ENCODE measurements around the gene ZNF839.
"Not testable (repeated sequence)": the region's sequence is repeated elsewhere in the genome, so short reads cannot be mapped to it uniquely, and the experiment has no call there.

Gene ZNF839

DNA sequence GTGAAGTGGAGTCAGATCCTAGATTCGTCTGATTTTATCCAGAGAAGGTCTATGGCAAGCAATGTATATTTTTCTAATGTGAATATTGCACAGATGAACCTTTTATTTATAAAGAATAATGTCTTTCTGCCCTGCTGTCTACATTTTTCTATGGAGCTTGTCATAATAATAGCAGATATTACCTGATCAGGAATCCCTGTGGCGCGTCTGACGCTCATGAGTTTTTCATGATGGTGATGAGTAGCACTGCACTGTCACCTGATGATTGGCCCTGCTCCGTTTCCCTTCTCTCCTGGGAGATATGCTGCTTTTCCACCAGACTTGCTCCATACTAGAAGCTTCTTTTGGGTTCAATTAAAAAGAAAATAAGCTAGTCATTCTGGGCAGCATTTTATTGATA is 22.7 kb downstream of the ZNF839 start:
- no peak for DNase-seq

GRCh38 chr14:102344084-102344483 is 24.5 kb downstream of the ZNF839 start:
- no peak for DNase-seq

GRCh38 chr14:102344485-102344884 is 24.9 kb downstream of the ZNF839 start:
- no peak for DNase-seq

- DNase-seq: no peak
These were observed 25.7 kb downstream of the ZNF839 start for GRCh38 chr14:102345232-102345631.

- DNase-seq: no peak
These were observed 27.1 kb downstream of the ZNF839 start for GRCh38 chr14:102346645-102347044.

GRCh38 chr14:102348376-102348775 is 28.8 kb downstream of the ZNF839 start:
- no peak for DNase-seq

DNA sequence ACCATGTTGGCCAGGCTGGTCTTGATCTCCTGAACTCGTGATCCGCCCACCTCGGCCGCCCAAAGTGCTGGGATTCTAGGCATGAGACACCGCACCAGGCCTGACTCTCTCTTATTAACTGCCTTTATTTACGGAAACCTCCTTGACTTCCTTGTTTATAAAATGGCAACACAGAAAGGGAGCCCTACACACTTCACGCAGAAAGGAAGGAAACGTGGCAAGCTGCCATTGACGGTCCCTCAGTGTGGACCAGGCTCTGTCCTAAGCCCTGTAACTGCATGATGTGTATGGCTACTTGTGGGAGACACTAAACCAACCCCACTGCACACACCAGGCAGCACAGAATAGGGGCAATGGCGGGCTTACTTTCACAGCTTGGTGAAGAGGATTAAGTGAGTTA is 31.5 kb downstream of the ZNF839 start:
- DNase-seq: no peak

GRCh38 chr14:102351593-102351992 is 32.0 kb downstream of the ZNF839 start:
- not testable (repeated sequence) for DNase-seq

DNA sequence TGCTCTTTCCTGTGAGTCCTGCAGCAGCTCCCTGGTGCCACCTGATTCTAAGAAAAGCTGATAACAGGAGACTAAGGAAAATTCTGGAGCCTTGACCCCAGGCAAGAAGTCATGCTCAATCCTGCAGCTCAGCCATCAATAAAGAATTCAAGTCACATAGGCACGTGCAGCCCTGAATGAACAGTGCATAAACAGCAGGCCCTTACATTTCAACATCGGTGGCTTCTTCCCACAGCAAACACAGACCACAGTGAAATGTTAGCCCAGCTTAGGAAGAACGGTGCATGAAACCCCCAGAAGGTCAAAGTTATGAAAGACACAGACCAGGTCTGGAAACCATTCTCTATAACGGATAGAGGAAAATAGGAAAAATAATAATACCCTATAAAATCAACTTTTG is 32.7 kb downstream of the ZNF839 start:
- no peak for DNase-seq

DNA sequence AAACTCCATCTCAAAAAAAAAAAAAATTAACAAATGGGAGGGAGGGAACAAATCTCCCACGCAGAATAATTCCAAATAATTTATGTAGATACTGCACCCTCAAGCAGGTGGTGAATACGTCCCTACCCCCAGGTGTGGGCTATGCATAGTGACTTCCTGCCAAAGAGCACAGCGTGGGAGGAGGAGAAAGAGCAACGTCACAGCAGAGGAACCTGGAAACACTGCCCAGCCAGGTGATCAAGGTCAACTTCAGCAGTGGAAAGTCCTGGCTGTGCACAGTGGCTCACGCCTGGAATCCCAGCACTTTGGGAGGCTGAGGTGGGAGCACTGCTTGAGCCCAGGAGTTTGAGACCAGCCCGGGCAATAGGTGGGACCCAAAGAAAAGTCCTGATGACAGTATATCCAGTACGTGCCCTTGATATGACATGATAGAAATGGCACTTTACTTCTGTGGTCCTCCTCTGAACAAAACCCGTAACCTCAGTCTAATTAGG is 33.6 kb downstream of the ZNF839 start:
- no peak for DNase-seq

DNA sequence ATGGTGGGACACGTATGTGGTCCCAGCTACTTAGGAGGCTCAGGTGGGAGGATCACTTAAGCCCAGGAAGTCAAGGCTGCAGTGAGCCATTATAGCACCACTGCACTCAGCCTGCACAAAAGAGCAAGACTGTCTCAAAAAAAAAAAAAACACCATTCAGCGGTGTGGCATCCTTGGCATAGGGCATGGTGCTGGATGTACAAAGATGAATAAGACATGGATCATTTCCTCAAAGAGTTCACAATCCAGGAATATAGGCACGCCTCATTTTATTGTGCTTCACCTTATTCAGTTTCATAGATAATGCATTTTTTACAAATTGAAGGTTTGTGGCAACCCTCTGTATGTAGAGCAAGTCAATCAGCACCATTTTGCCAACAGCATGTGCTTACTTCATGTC is 36.7 kb downstream of the ZNF839 start:
- DNase-seq: no peak

GRCh38 chr14:102359341-102359740 is 39.8 kb downstream of the ZNF839 start:
- DNase-seq: no peak

GRCh38 chr14:102360388-102360787 is 40.8 kb downstream of the ZNF839 start:
- no peak for DNase-seq

- no peak for DNase-seq
These were observed 42.5 kb downstream of the ZNF839 start for GRCh38 chr14:102362084-102362483.

DNA sequence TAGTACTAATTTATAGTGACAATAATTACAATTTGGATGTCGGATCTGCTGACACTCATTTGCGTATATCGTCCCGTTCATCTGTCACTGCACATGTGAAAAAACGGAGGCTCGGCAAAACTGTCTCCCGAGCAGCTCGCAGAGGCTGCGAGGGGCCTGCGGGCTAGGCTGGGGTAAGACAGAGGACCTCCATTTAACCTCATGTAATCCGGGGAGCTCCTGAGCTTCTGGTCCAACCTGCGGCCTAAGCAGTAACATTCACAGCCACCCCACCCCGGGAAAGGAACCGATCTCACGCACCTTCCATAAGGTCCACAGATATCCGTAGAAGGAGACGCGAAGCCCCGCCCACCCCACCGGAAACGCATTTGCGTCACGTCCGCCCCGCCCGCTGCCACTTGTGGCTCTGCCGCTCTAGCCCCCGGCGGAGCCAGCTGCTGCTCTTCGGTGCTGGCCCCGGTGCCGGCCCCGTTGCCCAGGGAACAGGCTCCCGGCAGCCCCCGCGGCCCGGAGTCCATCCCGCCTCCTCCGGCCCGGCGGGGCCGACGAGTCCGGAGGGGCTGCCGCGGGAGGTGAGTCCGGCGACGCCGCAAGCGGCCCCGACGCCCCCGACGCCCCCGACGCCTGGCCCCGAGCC is 43.1 kb downstream of the ZNF839 start, which contains the start of the genes CINP and TECPR2:
Gene CINP (minus strand): TSS at position 346 of the 637 bp plus-strand sequence. CDS start 39 bp downstream, at position 307.
Gene TECPR2 (plus strand): TSS at position 397 of the 637 bp plus-strand sequence. CDS start 13,781 bp downstream, outside the sequence.
- DNase-seq: peak; percentile 90

DNA sequence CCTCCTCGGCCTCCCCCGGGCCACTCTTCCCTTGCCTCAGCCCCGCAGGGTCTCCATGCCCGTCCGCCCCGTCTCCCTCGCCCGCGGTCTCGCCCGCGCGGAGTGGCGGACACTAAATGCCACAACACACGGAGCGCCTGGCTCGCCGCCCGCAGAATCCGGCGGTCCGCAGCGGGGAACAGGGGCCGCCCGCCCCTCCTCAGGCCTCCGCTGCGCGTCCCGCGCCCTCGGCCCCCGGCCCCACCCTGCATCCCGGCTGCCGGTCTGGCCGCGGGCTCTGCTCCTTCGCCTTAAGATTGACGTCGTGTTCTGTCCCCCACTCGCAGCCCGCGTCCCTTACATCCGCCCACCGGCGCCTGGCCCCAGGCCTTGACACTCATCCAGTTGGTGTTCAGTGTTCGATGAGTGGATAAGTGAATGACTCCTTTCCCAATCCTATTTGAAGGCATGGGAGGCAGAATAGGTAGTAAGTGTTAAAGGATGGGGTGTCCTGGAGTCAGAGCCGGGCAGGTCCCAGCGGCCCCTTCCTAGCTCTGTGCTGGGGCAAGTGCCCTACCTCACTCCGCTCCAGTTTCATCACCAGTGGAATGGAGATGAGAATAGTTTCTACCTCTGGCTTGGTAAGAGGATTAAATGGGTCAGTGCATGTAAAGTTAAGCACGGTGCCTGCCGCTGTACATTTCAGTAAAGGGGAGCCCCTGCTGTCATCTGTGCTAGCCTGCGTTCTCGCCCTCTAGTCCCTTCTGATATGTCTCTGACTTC is 43.8 kb downstream of the ZNF839 start:
- DNase-seq: no peak

DNA sequence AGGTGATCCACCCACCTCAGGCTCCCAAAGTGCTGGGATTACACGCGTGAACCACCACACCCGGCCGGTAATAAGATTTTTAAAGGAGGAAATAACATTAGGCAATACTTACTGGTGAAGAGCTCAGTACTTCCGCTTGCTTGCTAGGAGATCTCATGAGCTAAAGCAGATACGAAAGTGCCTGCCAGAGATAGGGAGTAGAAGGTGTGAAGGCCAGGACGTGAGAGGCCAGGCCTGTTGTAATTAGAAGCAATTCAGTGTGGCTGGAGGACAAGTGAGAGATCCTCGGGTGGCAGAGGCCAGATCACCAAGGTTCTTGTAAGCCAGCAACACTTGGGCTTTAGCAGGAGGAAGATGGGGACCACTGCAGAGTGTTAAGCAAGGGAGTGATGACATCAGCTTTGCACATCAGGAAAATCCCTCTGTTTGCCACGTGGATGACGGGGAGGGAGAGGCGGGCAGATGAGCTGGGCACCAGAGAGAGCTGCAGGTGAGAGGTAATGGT is 50.8 kb downstream of the ZNF839 start:
- no peak for DNase-seq

DNA sequence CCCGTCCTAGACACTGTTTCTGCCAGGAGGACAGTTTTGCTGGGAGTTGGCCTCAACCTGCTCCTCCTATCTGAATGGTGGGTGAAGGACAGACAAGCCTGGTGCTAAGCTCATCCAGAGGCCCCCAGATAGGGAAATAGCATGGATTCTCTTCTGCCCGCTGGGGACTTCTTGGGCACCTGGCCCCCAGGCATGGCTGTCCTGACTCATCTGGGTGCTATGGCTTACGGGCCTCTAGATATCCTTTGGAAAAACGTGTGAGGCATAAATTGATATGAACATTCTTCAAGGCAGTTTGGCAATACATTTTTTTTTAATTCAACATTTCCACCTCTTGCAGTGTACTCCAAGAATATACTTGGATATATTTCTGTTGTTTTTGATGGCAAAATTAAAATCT is 51.8 kb downstream of the ZNF839 start:
- DNase-seq: no peak

GRCh38 chr14:102373110-102373509 is 53.6 kb downstream of the ZNF839 start:
- no peak for DNase-seq

DNA sequence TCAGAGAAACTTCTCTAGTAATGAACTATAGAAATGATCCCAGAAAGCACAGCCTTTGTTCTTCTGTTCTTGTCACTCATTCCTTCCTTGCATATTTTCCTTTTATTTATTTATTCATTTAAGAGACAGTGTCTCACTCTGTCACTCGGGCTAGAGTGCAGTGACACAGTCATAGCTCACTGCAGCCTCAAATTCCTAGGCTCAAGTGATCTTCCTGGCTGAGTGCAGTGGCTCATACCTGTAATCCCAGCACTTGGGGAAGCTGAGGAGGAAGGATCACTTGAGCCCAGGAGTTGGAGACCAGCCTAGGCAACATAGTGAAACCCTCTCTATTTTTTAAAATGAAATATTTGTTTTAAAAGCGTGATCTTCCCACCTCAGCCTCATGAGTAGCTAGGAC is 54.7 kb downstream of the ZNF839 start:
- DNase-seq: no peak

DNA sequence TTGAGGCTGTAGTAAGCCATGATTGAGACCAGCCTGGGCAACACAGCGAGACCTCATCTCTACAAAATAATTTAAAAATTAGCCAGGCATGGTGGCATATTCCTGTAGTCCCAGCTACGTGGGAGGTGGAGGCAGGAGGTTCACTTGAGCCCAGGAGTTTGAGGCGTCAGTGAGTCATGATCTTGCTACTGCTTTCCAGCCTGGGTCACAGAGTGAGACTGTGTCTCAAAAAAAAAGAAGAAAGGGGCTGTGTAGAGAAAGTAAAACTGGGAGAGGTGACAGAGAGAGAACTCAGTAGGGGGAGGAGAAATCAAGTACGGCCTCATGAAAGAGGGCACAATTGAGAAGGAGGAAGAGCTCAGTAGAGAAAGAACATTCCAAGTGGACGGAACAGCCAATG is 55.6 kb downstream of the ZNF839 start:
- no peak for DNase-seq

- DNase-seq: no peak
These were observed 58.1 kb downstream of the ZNF839 start for GRCh38 chr14:102377696-102378095.

- no peak for DNase-seq
These were observed 59.3 kb downstream of the ZNF839 start for GRCh38 chr14:102378830-102379229.

GRCh38 chr14:102387086-102387485 is 67.5 kb downstream of the ZNF839 start:
- no peak for DNase-seq

Data from SHP77 treated with DMSO at 0.1 percent for 48 hours (cell line).